B cell (primary cell): ENCODE data around the gene MPZL2. TPM values are rescaled to one million over a fixed set of nuclear protein-coding genes. Genes with fewer than 3 reads are reported as not detected.

Experiments
- ATAC-seq: fragments of 200-7000 bp; cut with Tn5 transposase; one replicate; pipeline ENCODE4 v1.10.0; 2021; ENCODE audit warnings: low read depth, mild to moderate bottlenecking, moderate number of reproducible peaks, moderate library complexity
- CTCF ChIA-PET: fragments of 350-600 bp; sonication (Branson Sonifier 250); formaldehyde crosslinking; loops from one replicate; lab custom pipeline; 2021; ENCODE audit warnings: antibody characterized with exemption, inconsistent platforms; lab: Charles Lee
- POLR2A ChIA-PET: fragments of 350-600 bp; sonication (Branson Sonifier 250); formaldehyde crosslinking; loops from one replicate; lab custom pipeline; 2021; ENCODE audit warnings: antibody characterized with exemption; lab: Charles Lee
- DNase-seq: peaks from one replicate; pipeline ENCODE4 v3.0.0; 2013
- H2AFZ ChIP-seq: 2 replicates; pipeline ENCODE4 v1.6.1; 2012; ENCODE audit warnings: mild to moderate bottlenecking, low read depth, low read length; ENCODE audit not compliant: insufficient read depth, poor library complexity, severe bottlenecking
- H3K27ac ChIP-seq, 2 donors: 1 replicate in 1 of 2; 2 replicates in 1 of 2; pipeline ENCODE4 v1.5.1; 2012 to 2013; ENCODE audit warnings: low read length in 2 of 2, mild to moderate bottlenecking in 2 of 2, moderate library complexity in 1 of 2
- H3K27me3 ChIP-seq, 4 experiments: fragments of 200-600 bp in 1 of 4; sonication (generic) in 1 of 4; replicated peaks in 1 of 4; 1 replicate in 2 of 4; 2 replicates in 2 of 4; pipeline versions ENCODE4 v1.6.1 to v1.7.0; 2013 to 2016; ENCODE audit warnings: low read length in 3 of 4, mild to moderate bottlenecking in 2 of 4, mixed read lengths in 1 of 4, moderate library complexity in 1 of 4; ENCODE audit not compliant: insufficient read depth in 4 of 4, control insufficient read depth in 3 of 4; ENCODE audit errors: control extremely low read depth in 1 of 4
- H3K36me3 ChIP-seq, 2 experiments: replicated peaks in 1 of 2; 1 replicate in 1 of 2; 2 replicates in 1 of 2; pipeline versions ENCODE4 v1.6.1 to v1.7.1; 2013; ENCODE audit warnings: low read length in 1 of 2; ENCODE audit not compliant: insufficient read depth in 2 of 2, control insufficient read depth in 1 of 2; ENCODE audit errors: control extremely low read depth in 1 of 2, extremely low read depth in 1 of 2
- H3K4me1 ChIP-seq, 2 donors: fragments of 200-600 bp in 1 of 2; sonication (generic) in 1 of 2; 1 replicate in 1 of 2; 2 replicates in 1 of 2; pipeline versions ENCODE4 v1.5.1 to v1.6.1; 2013 to 2017; ENCODE audit warnings: low read length in 2 of 2; ENCODE audit not compliant: control insufficient read depth in 2 of 2, insufficient read depth in 2 of 2
- H3K4me2 ChIP-seq: replicated peaks from 2 replicates; pipeline ENCODE3; 2012; ENCODE audit warnings: mild to moderate bottlenecking, low read depth, low read length; ENCODE audit not compliant: poor library complexity, severe bottlenecking
- H3K4me3 ChIP-seq, 5 experiments: fragments of 200-600 bp in 1 of 5; sonication (generic) in 1 of 5; 1 replicate in 3 of 5; 2 replicates in 2 of 5; pipeline versions ENCODE4 v1.5.1 to v1.7.0; 2011 to 2016; ENCODE audit warnings: low read length in 4 of 5, mild to moderate bottlenecking in 4 of 5, low read depth in 2 of 5, control low read depth in 1 of 5, moderate library complexity in 1 of 5; ENCODE audit not compliant: insufficient read depth in 1 of 5; ENCODE audit errors: control extremely low read depth in 1 of 5, extremely low read depth in 1 of 5
- H3K79me2 ChIP-seq: fragments of 200-600 bp; sonication (generic); one replicate; pipeline ENCODE4 v1.6.0; 2016; ENCODE audit warnings: low read length; ENCODE audit not compliant: control insufficient read depth, insufficient read depth
- H3K9ac ChIP-seq: fragments of 200-600 bp; sonication (generic); 2 replicates; pipeline ENCODE4 v1.6.1; 2017; ENCODE audit warnings: mild to moderate bottlenecking, low read length, moderate library complexity
- H3K9me3 ChIP-seq, 3 donors: one replicate each; pipeline versions ENCODE4 v1.6.1 to v1.7.1; 2013; ENCODE audit warnings: low read length in 2 of 3; ENCODE audit not compliant: control insufficient read depth in 2 of 3, insufficient read depth in 1 of 3; ENCODE audit errors: control extremely low read depth in 1 of 3
- H4K20me1 ChIP-seq: 2 replicates; pipeline ENCODE4 v1.6.0; 2012; ENCODE audit warnings: mild to moderate bottlenecking, low read length; ENCODE audit not compliant: insufficient read depth, control insufficient read depth, poor library complexity, severe bottlenecking
- H3K27ac Mint-ChIP-seq: one replicate; pipeline ENCODE4 v1.8.0; 2021; ENCODE audit warnings: mixed read lengths
- H3K27me3 Mint-ChIP-seq: one replicate; pipeline ENCODE4 v1.8.0; 2021; ENCODE audit warnings: mixed read lengths
- H3K4me1 Mint-ChIP-seq: one replicate; pipeline ENCODE4 v1.8.0; 2021; ENCODE audit warnings: mixed read lengths
- H3K4me3 Mint-ChIP-seq: one replicate; pipeline ENCODE4 v1.8.0; 2021; ENCODE audit warnings: mixed read lengths
- H3K9me3 Mint-ChIP-seq: one replicate; pipeline ENCODE4 v1.8.0; 2022; ENCODE audit warnings: mixed read lengths; ENCODE audit not compliant: insufficient read depth
- EZH2 ChIP-seq: IDR thresholded peaks from 2 replicates; pipeline ENCODE4 v1.6.1; 2012; ENCODE audit warnings: borderline replicate concordance, low read depth, mild to moderate bottlenecking, moderate library complexity, low read length; ENCODE audit not compliant: insufficient read depth, poor library complexity, severe bottlenecking
- WGBS: methylation state at CpG from one replicate; pipeline ENCODE4 v1.1.5; 2013; ENCODE audit warnings: missing lambda C conversion rate; ENCODE audit not compliant: insufficient coverage; 5-methylcytosine and 5-hydroxymethylcytosine counted together
- intact Hi-C: fragments of 100-400 bp; cut with micrococcal nuclease; formaldehyde crosslinking; loops from one replicate; pipeline ENCODE4 v1.10.0; 2022
- polyA plus RNA-seq: library from polyadenylated mRNA; depleted of rRNA; stranded (reverse); fragments of >200 nt; gene quantifications from 2 replicates; pipeline ENCODE4 v1.2.3, GENCODE V29; 2012
- total RNA-seq, 2 donors: library from RNA; stranded (reverse); fragments of 120-200 nt in 1 of 2; gene quantifications; 1 replicate in 1 of 2; 2 replicates in 1 of 2; pipeline versions ENCODE4 v1.2.3 to v1.2.4, GENCODE V29; 2013 to 2022
- TF ChIP-seq, protein P1 (sequence below): fragments of 200-600 bp; IDR thresholded peaks from one replicate; pipeline ENCODE4 v1.8.0; 2022; ENCODE audit warnings: antibody characterized with exemption, mild to moderate bottlenecking

Gene MPZL2
- total and polyA plus RNA-seq, 2 donors (not counting 1 experiment from before 2014, with no cell fraction given) = 1.2 TPM; not detected in 1

- peaks cover 31% of the 10 kb centered on the region in 2 donors for H3K4me1 ChIP-seq
- no peak overlapping the region for H3K4me3 ChIP-seq
- no peaks in the 10 kb centered on the region for H3K9me3 Mint-ChIP-seq
- DNase-seq = no peak
- peaks cover 0 to 49% (median 37%) of the 10 kb centered on the region in 4 experiments for H3K27me3 ChIP-seq
- no peak overlapping the region for H2AFZ ChIP-seq
- H3K27me3 Mint-ChIP-seq = peaks cover 67% of the 10 kb centered on the region
- H3K27ac Mint-ChIP-seq = no peak overlapping the region
- TF ChIP-seq, protein P1, sequence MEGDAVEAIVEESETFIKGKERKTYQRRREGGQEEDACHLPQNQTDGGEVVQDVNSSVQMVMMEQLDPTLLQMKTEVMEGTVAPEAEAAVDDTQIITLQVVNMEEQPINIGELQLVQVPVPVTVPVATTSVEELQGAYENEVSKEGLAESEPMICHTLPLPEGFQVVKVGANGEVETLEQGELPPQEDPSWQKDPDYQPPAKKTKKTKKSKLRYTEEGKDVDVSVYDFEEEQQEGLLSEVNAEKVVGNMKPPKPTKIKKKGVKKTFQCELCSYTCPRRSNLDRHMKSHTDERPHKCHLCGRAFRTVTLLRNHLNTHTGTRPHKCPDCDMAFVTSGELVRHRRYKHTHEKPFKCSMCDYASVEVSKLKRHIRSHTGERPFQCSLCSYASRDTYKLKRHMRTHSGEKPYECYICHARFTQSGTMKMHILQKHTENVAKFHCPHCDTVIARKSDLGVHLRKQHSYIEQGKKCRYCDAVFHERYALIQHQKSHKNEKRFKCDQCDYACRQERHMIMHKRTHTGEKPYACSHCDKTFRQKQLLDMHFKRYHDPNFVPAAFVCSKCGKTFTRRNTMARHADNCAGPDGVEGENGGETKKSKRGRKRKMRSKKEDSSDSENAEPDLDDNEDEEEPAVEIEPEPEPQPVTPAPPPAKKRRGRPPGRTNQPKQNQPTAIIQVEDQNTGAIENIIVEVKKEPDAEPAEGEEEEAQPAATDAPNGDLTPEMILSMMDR = no peak
- no peak for TF ChIP-seq EZH2
- no peaks in the 10 kb centered on the region for H4K20me1 ChIP-seq
- intact Hi-C loops = no loop called here
- H3K4me1 Mint-ChIP-seq = peaks cover 33% of the 10 kb centered on the region
- ChIA-PET CTCF (interaction anchor here (0.6 kb wide), 1 partner anchor 100 kb away, joined by 4 read pairs; no protein-coding TSS in a partner anchor), POLR2A (no interaction called here)
- no peak overlapping the region for H3K4me2 ChIP-seq
- H3K9me3 ChIP-seq = no peaks in the 10 kb centered on the region
- H3K27ac ChIP-seq = no peak overlapping the region
- no peak overlapping the region for H3K9ac ChIP-seq
- ATAC-seq = no peak
- H3K4me3 Mint-ChIP-seq = no peak overlapping the region
- no peaks in the 10 kb centered on the region for H3K36me3 ChIP-seq
- H3K79me2 ChIP-seq = no peaks in the 10 kb centered on the region
These were observed 44.9 kb downstream of the MPZL2 start for GRCh38 chr11:118219244-118219643.

GRCh38 chr11:118217575-118217974 lies 46.5 kb downstream of the MPZL2 start:
- H3K9me3 ChIP-seq = no peaks in the 10 kb centered on the region
- no peaks in the 10 kb centered on the region for H3K79me2 ChIP-seq
- Mint-ChIP-seq H3K4me1 (peaks cover 41% of the 10 kb centered on the region), H3K27me3 (peaks cover 57% of the 10 kb centered on the region), H3K4me3 (no peak overlapping the region), H3K27ac (no peak overlapping the region), H3K9me3 (no peaks in the 10 kb centered on the region)
- ChIA-PET POLR2A (interaction anchor here (0.6 kb wide), 1 partner anchor 14 kb away, joined by 3 read pairs; no protein-coding TSS in a partner anchor), CTCF (no interaction called here)
- DNase-seq = no peak
- H3K4me2 ChIP-seq = no peak overlapping the region
- no peaks in the 10 kb centered on the region for H3K36me3 ChIP-seq
- H3K27ac ChIP-seq = no peak overlapping the region
- intact Hi-C loops = no loop called here
- H3K9ac ChIP-seq = no peak overlapping the region
- H2AFZ ChIP-seq = no peak overlapping the region
- TF ChIP-seq, protein P1 = no peak
- TF ChIP-seq EZH2 = no peak
- ATAC-seq = no peak
- no peak overlapping the region for H3K4me3 ChIP-seq
- no peaks in the 10 kb centered on the region for H4K20me1 ChIP-seq
- WGBS = no CpG with 5 or more reads among the region's 3 CpGs
- H3K27me3 ChIP-seq = peaks cover 0 to 43% (median 30%) of the 10 kb centered on the region in 4 experiments
- H3K4me1 ChIP-seq = peaks cover 40 to 42% of the 10 kb centered on the region in 2 donors
